HG03060 (cell line): Measurements from ENCODE around the gene UBALD2.
A peak's percentile ranks its signal among the peaks of the same experiment; 100 is the strongest.
"Not testable (repeated sequence)": the region's sequence is repeated elsewhere in the genome, so short reads cannot be mapped to it uniquely, and the experiment has no call there.

Experiments
- ATAC-seq: cut with Tn5 transposase; IDR thresholded peaks from one replicate; pipeline ENCODE4 v1.9.1; 2021; ENCODE audit warnings: low read depth, moderate number of reproducible peaks; ENCODE audit not compliant: unreplicated experiment

The UBALD2 gene

DNA sequence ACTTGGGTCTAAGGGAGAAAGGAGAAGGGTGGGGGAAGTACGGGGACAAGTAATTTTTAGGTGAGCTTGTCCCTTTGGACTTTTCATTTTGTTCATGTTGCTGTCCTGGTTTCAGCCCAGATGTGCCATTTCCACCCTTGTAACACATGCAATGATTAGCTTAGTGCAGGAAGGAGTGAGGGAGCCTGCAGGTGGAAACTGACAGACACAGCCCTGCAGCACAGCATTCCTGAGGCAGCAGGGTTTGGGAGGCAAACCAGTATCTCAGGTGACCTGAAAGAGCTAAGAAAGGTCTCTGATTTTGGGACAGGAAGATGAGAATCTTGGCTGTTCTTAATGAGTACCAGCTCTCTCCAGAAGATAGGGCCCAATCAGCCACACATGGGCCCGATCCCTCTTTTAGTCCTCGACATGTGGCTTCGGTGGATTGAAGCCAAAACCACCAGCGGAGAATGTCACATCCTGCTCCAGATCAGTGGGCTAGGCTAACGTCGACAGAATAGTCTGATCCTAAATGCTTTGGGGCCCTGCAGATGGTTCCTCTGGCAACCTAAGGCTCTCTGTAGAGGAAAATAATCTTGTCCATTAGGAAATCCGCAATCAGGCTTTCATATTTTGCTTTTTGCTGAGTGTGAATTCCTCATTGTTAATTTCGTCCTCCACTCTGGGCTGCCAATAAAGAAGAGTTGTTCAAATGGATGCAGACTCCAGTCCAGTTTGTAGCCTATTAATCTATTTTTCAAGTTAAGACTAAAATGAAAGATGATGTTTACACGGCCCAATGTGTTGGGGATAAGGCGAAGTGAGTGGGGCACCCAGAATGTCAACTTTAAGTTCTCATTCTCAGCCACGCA is 21.1 kb upstream of the UBALD2 start:
- no peak for ATAC-seq

DNA sequence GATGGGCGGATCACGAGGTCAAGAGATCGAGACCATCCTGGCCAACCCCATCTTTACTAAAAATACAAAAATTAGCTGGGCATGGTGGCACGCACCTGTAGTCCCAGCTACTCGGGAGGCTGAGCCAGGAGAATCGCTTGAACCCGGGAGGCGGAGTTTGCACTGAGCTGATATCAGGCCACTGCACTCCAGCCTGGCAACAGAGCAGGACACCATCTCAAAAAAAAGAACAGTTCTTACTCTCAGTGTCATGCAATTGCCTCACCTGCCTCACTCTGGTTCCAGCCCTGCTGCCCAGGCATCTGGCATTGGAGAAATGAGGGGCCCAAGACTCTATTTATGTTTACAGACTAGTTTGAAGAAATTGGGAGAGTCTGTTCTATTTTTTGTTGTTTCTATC is 20.4 kb upstream of the UBALD2 start:
- not testable (repeated sequence) for ATAC-seq

DNA sequence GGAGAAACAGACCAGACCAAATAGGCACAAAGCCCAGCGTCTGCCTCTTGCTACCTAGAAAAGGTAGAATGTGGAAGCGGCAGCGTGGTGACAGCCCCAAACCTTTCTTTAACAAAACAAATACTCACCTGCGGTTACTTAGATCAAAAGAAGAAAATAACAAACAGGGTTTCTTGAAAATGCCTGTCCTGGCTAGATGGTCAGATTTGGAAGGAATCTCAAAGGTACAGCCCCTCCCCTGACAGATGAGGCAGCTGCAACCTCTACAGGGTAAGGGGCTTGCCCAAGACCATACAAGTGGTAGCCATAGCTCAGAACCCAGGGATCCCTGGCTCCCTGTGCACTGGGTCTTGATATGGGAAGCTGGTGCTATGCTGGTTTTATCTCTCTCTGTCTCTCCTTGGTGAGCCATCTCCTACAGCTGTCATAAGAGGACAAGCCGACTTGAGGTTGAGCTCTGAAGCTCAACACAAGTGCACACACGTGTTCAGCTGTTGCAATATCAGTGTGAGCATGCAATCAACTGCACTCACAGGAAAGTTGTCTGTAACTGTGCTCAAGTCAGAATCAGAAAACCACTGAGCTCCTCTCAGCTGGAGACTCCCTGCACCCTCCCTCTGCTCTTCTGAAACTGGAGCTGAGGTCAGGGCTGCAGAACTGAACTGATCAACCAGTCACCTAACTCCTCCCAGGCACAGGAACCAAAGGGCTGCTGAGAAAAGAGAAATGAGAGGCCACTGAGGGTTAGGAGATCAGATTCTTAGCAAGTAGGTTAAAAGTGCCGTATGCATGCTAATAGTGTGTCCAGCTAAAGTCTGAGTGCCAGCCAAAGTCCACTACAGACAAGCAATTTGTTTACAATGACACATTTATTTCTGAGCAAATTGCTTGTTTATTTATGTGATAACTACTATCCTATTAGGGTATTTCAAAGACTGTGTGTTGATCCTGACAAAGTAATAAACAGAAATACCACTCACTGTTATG is 18.8 kb upstream of the UBALD2 start:
- ATAC-seq = peak; percentile 90

DNA sequence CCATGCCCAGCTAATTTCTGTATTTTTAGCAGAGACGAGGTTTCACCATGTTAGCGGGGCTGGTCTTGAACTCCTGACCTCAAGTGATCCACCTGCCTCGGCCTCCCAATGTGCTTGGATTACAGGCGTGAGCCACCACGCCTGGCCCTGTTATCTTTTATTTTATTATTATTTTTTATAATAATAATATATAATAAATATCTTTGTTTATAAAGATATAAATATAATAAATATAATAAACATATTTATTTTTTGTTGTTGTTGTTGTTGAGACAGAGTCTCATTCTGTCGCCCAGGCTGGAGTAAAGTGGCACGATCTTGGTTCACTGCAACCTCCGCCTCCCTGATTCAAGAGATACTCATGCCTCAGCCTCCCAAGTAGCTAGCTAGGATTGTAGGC is 17.8 kb upstream of the UBALD2 start:
- ATAC-seq = no peak

DNA sequence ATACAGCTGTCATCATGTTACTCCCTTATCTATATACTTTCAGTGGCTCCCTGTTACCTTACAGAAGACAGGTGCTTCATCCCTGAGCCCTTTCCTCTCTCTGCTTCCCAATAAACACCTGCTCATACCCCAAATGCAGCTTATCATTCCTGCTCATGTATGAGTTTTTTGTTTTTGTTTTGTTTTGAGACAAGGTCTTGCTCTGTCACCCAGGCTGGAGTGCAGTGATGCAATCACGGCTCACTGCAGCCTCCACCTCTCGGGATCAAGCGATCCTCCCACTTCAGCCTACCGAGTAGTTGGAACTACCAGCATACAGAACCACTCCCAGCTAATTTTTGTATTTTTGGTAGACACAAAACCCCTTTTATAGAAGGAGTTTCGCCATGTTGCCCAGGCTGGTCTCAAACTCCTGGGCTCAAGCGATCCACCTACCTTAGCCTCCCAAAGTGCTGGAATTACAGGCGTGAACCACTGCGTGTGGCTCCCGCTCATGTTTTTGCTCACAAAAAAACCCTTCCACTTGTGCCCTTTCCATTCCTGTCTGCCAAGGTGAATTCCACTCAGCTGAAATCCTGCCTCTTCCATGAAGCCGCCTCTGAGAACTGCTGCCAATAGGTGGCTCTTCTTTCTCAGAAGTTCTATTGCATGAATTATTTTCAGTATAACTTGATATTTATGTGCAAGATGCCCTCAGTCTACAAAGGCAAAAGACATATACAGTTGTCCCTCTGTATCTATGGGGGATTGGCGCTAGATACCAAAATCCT is 16.9 kb upstream of the UBALD2 start:
- ATAC-seq = no peak

DNA sequence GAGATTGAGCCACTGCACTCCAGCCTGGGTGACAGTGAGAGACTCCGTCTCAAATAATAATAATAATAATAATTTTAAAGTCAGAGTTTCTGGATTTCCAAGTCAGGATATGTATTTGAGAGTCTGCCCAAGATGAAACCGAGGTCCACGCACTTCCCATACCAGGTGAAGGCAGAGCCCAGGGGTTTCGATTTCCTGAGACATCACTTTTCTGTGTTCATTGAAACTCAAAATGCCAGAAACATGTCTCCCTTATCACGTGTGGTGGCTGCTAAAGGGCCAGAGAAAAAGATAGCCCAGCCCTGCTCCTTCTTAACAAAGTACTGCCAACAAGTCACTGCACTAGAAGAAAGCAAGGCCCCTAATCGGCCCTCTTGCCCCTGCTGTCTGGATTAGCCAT is 15.0 kb upstream of the UBALD2 start:
- ATAC-seq = no peak

DNA sequence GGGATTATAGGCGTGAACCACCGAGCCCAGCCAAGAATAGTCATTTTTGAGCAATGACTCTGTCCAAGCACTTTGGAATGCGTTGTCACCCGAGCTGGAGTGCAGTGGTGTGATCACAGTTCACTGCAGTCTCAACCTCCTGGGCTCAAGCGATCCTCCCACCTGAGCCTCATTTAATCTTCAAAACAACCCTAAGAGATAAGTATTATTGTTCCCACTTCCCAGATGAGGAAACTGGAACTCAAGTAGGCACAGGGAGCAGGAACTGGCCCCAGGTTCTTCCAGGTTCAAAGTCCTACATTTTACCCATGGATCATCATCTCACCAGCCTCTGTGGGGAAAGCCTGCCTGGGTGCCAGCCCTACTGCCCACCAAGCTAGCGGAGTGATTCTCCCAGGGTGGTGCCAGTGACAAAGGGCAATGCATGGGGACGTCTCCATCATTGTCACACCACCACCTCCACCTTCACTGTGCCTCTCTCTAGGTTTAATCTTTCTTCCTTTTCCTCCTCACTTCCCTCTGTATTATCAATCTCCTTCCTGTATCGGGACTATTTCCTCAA is 13.6 kb upstream of the UBALD2 start:
- ATAC-seq = no peak

DNA sequence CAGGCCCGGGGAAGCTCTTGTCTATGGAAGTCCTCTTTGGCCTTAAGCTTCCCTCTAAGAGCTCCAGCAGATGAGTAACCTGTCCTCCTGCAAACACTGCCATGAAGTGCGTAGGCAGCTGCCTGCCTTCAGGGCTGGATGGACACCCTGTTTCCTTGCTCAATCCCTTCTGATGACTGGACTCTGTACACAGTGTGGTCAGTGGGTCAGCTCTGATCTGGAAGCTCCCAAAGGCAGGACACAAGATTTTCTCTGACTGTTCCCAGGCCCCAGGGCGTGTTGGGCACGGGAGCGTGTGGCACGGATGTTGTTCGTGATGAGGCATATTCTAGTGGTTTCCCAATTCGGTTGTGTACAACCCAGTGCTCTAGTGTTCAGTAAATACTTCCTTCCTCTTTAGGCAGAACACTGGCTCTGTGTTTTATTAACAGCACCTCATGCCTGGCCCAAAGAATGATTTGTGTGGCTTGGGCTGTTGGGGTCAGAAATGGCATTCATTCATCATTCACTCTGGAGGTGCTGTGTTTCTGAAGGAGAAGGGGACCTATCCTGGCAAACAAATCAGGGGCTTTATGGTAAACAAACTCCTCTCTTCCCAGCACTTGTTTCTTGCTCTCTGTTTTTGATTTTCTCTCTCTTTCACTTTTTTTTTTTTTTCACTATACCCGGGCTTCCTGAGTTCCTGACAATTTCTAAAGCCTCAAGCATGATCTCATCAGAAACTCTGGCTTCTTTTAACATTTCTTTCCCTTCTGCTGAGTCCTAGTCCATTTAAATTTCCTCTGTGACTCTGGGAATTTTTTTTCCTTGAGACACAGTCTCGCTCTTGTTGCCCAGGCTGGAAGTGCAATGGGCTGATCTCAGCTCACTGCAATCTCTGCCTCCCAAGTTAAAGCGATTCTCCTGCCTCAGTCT is 12.9 kb upstream of the UBALD2 start:
- ATAC-seq = no peak

DNA sequence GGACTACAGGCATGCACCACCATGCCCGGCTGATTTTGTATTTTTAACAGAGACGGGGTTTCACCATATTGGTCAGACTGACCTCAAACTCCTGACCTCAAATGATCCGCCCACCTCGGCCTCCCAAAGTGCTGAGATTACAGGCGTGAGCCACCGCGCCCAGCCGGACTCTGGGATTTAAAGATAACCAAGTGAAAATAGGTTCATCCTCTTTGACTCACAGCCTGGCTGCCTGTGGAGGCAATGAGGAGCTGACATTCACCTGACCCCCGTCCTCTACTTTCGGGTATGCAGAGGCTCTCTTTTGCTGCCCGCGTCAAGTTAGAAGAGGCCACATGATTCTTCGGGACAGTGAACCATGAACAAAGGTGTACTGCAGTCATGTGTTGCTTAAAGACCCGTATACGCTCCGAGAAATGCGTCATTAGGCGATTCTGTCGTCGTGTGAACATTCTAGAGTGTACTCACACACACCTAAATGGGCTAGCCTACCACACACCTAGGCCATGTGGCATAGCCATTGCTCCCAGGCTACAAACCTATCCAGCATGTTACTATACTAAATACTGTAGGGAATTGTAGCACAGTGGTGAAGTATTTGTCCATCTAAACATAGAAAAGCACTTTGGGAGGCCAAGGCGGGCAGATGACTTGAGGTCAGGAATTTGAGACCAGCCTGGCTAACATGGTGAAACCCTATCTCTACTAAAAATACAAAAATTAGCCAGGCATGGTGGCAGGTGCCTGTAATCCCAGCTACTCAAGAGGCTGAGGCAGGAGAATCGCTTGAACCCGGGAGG is 12.0 kb upstream of the UBALD2 start:
- not testable (repeated sequence) for ATAC-seq

DNA sequence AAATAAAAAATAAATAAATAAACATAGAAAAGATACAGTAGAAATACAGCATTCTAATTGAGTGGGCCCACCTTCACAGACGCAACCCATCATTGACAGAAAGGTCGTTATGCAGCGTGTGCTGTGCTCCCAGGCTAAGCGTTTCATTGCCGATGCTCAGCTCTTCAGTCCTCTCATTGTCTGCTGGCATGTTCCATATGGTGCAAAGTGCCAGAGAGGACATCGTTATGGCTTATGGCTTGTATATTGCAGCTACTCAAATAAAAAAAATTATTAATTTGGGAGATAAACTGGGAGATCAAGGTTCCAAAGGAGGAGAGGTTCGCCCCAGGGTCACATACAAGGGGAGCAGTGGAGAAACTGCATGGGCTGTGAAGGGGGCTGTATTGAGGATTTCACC is 11.3 kb upstream of the UBALD2 start:
- ATAC-seq = no peak

DNA sequence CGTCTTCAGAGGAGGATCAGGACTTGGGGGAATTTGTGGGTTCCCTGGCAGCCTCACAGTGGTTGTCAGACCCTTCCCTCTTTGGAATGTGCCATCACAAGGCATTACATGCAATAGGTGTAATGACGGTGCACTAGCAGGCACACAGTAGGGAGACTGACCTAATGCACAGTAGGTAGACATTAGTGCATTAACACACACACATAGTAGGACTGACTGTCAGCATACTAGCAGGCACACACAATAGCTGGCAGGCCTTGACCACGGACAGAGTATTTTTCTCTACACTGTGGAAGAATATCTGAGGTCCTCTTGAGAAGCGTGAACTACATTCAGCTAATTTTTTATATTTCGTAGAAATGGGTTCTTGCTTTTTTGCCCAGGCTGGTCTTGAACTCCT is 10.9 kb upstream of the UBALD2 start:
- no peak for ATAC-seq

DNA sequence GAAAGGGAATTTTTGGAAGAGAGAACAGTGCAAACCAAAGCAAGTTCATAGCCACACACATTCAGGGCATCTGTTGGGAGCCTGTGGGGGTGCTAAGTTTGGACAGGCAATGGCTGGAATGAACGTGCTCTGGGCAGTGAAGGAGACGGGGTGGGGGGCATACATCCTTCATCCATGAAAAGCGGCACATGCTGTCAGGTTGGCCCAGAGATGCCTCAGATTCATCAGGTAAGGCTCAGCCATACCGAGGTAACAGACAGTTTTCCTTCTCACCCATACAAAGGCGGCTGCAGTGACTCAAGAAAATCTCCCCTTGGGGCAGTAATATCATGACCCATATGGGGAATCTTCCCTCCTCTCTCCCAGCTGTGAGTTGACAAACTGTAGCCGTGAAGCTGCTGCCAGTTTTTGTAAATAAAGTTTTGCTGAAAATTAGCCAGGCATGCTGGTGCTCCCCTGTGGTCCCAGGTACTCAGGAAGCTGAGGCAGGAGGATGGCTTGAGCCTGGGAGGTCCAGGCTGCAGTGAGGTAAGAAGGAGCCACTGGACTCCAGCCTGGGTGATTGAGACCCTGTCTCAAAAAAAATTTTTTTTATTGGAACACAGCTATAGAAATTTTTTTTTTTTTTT is 9.2 kb upstream of the UBALD2 start:
- no peak for ATAC-seq

DNA sequence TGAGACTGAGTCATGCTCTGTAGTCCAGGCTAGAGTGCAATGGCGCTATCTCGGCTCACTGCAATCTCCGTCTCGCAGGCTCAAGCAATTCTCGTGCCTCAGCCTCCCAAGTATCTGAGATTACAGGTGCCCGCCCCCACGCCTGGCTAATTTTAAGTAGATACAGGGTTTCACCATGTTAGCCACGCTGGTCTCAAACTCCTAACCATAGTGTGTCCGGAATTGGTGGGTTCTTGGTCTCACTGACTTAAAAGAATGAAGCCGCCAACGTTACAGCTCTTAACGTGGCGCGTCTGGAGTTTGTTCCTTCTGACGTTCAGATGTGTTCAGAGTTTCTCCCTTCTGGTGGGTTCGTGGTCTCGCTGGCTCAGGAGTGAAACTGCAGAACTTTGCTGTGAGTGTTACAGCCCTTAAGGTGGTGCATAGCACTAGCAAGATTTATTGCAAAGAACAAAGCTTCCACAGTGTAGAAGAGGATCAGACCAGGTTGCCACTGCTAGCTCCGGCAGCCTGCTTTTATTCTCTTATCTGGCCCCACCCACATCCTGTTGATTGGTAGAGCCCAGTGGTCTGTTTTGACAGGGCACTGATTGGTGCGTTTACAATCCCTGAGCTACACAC is 8.6 kb upstream of the UBALD2 start:
- ATAC-seq = not testable (repeated sequence)

DNA sequence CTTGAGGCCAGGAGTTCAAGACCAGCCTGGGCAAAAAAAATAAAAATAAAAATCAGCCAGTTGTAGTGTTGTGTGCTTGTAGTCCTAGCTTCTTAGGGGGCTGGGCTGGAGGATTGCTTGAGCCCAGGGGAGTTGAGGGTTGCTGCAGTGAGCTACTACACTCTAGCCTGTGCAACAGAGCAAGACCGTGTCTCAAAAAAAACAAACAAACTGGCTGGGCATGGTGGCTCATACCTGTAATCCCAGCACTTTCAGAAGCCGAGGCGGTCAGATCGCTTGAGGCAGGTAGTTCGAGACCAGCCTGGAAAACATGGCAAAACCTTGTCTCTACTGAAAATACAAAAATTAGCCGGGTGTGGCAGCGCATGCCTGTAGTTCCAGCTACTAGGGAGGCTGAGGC is 4.9 kb upstream of the UBALD2 start:
- no peak for ATAC-seq

DNA sequence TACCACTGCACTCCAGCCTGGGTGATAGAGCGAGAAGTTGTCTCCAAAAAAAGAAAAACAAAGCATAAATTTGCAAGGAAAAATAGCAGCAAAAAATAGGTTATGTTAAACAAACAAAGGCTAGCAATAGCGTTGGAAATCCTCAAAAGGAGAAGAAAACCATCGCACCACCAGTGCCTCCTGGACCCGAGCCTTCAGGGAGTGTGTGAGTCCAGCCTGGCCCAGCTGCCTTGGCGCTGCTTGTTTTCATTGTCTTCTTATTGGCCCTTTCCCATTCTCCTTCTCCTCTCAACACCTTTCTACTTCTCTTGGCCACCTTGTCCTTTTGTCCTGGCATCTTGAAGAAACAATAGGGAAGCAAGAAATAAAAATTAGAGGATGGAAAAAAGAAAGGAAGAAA is 4.5 kb upstream of the UBALD2 start:
- ATAC-seq = no peak

DNA sequence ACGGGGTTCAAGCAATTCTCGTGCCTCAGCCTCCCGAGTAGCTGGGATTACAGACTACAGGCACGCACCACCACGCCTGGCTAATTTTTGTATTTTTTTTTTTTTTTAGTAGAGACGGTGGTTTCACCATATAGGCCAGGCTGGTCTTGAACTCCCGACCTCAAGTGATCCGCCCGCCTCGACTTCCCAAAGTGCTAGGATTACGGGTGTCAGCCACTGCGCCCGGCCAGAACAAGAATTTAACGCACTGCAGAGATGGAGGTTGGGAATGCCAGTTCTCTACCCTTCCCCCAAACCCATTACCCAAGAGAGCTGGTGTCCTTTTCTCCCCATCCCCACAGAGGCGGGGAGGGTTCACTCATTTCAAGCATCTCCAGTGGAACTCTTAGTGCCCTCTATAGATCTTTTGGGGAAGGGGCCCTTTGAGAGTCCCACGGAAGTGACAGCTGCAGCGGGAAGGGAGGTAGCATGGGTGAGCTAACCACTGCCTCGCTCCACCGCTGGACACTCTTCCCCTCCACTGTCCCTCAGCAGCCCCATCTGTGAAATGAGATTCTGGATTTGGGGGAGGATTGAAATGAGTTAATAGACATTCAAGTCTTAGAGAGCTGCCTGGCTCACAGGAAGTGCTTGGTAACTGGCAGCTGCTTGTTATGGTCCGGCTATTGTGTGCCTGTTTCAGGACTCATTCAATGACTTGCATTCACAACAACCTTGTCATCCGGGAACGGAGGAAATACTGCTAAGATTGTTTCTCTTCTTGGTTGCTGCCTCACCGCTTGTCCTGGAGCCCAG is 3.5 kb upstream of the UBALD2 start:
- ATAC-seq = no peak
